HPDE6-E6E7 (cell line): Measurements from ENCODE around the gene KDM4B.
A peak's percentile ranks its signal among the peaks of the same experiment; 100 is the strongest.

Experiments used
- DNase-seq: peaks from one replicate; pipeline ENCODE4 v3.0.0; 2011; ENCODE audit warnings: missing footprints; ENCODE audit errors: extremely low spot score

Gene KDM4B

GRCh38 chr19:5132698-5133651, 164.1 kb downstream of the KDM4B start:
- no peak for DNase-seq

- DNase-seq, result no peak
Measured at GRCh38 chr19:5133986-5134595, 165.2 kb downstream of the KDM4B start.

- no peak for DNase-seq
Measured at GRCh38 chr19:5134691-5135090, 165.8 kb downstream of the KDM4B start.

GRCh38 chr19:5136073-5136855, 167.4 kb downstream of the KDM4B start:
- DNase-seq, result no peak

- no peak for DNase-seq
Measured at GRCh38 chr19:5137114-5137513, 168.2 kb downstream of the KDM4B start.

- no peak for DNase-seq
Measured at GRCh38 chr19:5137571-5138124, 168.7 kb downstream of the KDM4B start.

GRCh38 chr19:5138606-5139582, 170.0 kb downstream of the KDM4B start:
- DNase-seq, result no peak

GRCh38 chr19:5139583-5140325, 170.8 kb downstream of the KDM4B start:
- no peak for DNase-seq

GRCh38 chr19:5141129-5141849, 172.4 kb downstream of the KDM4B start:
- peak; percentile 16 for DNase-seq

- no peak for DNase-seq
Measured at GRCh38 chr19:5141850-5142724, 173.2 kb downstream of the KDM4B start.

- DNase-seq, result no peak
Measured at GRCh38 chr19:5142725-5143097, 173.8 kb downstream of the KDM4B start.

- no peak for DNase-seq
Measured at GRCh38 chr19:5143471-5144411, 174.8 kb downstream of the KDM4B start.

GRCh38 chr19:5144545-5145179, 175.7 kb downstream of the KDM4B start:
- DNase-seq, result no peak

GRCh38 chr19:5145521-5146511, 176.9 kb downstream of the KDM4B start:
- no peak for DNase-seq
